HG03565 (cell line): ENCODE results near the gene SLC25A39.
"Not testable (repeated sequence)": the region's sequence is repeated elsewhere in the genome, so short reads cannot be mapped to it uniquely, and the experiment has no call there.

Experiments used
- ATAC-seq: cut with Tn5 transposase; IDR thresholded peaks from one replicate; pipeline ENCODE4 v1.9.1; 2021; ENCODE audit warnings: mild to moderate bottlenecking, moderate library complexity; ENCODE audit not compliant: unreplicated experiment

The SLC25A39 gene

GRCh38 chr17:44354582-44355561, 30.2 kb upstream of the SLC25A39 start:
- ATAC-seq, result no peak

- no peak for ATAC-seq
Measured at GRCh38 chr17:44353672-44354331, 29.2 kb upstream of the SLC25A39 start.

- ATAC-seq, result no peak
Measured at GRCh38 chr17:44352828-44353671, 28.4 kb upstream of the SLC25A39 start.

GRCh38 chr17:44351961-44352827, 27.6 kb upstream of the SLC25A39 start:
- no peak for ATAC-seq

DNA sequence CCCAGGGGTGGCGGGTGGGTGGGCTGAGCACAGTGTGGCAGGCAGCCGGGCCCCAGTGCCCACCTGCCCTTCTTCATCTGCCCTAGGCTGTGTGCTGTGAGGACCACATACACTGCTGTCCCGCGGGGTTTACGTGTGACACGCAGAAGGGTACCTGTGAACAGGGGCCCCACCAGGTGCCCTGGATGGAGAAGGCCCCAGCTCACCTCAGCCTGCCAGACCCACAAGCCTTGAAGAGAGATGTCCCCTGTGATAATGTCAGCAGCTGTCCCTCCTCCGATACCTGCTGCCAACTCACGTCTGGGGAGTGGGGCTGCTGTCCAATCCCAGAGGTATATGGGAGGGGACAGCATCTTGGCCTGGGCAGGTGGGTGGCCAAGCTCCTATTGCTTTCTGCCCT, 26.8 kb upstream of the SLC25A39 start:
- no peak for ATAC-seq

DNA sequence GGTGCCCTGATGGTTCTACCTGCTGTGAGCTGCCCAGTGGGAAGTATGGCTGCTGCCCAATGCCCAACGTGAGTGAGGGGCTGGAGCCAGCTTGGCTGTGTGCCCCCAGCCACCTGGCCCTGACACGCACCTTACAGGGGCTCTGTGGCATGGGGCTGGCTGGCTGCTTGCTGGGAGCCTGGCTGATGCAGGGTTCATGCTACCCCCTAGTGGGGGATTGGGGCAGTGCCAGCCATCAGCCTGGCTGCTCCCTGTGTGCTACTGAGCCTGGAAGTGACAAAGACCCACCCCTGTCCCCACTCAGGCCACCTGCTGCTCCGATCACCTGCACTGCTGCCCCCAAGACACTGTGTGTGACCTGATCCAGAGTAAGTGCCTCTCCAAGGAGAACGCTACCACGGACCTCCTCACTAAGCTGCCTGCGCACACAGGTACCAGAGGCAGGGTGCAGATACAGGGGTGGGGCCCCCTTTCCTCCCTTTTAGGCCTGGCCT, 26.2 kb upstream of the SLC25A39 start:
- no peak for ATAC-seq

DNA sequence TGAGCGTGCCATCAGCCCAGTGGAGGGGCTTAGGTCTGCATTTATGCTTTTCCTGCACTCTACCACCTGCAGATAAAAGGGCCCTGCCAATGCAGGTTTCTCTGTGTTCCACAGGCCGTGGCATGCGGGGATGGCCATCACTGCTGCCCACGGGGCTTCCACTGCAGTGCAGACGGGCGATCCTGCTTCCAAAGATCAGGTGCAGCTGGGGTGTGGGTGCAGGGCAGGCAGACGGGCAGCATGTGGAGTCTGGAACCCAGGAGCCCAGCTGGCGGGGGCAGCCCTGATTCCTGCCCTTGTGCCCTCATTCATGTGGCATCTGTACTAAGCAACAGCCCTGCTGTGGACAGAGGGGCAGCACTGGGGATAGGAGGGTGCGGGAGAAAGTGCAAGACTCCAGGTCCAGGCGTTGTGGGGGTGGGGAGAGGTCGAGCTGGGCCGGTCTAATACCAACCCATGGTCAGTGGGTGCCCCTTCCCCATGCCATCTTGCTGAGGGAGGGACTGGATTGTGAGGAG, 25.0 kb upstream of the SLC25A39 start:
- ATAC-seq, result no peak

DNA sequence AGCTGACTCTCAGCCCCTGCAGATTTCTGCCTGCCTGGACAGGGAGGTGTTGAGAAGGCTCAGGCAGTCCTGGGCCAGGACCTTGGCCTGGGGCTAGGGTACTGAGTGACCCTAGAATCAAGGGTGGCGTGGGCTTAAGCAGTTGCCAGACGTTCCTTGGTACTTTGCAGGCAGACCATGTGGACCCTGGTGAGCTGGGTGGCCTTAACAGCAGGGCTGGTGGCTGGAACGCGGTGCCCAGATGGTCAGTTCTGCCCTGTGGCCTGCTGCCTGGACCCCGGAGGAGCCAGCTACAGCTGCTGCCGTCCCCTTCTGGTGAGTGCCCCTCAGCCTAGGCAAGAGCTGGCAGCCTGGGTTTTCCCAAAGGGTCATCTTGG, 24.4 kb upstream of the SLC25A39 start:
- ATAC-seq, result peak; percentile 0

- ATAC-seq, result peak; percentile 29
Measured at GRCh38 chr17:44348234-44348987, 23.8 kb upstream of the SLC25A39 start.

- ATAC-seq, result not testable (repeated sequence)
Measured at GRCh38 chr17:44347206-44348055, 22.8 kb upstream of the SLC25A39 start.

DNA sequence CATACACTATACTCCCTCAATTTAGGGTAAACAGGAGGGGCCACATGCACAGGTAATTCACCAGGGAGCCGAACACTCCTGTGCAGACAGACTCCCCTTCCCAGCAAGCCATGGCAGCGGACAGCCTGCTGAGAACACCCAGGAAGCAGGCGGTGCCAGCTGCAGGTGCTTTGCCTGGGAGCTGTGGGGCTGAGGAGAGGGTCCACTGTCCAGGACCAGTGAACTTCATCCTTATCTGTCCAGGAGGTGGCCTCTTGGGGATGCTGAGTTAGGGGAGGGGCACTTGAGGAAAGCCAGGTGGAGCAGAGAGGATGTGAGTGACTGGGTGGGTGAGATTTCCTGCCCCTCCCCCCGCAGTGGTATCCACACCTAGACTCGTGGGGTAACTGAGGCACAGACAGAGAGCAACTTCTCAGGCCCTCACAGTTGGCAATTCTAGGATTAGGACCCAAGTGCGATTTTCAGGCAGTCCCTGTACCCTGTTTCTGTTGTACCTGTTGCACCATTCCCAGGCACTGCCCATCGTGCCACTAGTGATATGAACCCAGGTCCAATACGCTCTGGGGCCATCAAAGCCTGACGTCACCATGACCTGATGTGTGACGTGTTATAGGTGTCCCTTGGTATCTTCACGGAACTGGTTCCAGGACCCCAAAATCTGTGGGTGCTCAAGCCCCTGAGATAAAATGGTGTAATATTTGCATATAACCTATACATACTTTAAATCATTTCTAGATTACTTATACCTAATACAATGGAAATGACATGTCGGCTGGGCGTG, 21.6 kb upstream of the SLC25A39 start:
- no peak for ATAC-seq

DNA sequence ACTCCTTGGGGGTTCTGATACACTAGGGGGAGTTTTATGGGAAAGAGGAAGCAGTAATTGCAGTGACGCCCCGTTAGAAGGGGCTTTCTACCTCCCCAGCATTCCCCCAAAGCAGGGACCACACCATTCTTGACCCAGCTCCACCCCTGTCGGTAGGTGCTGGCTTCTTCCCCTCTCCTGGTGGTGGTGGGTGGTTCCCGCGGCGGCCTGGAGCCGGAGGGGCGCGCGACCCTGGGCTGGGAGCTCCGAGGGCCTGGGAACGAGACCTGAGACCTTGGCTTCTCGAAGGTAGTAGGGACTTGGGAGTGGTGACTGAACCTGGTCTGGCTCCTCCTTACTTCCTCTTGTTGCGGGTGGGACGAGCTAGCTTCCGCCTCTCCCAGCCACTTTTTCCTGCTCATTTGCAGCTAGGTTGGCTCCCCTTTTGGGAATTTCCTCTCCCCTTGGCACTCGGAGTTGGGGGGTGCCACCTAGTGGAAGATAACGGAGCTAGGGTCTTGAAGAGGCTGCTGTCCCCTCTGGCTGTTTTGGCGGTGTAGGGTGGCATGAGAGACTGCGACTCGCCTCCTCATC, 20.9 kb upstream of the SLC25A39 start:
- ATAC-seq, result no peak

GRCh38 chr17:44344939-44345453, 20.4 kb upstream of the SLC25A39 start, which contains the start of gene GRN:
Gene GRN, plus strand, starts transcription at chr17:44345302. Its CDS starts 3,863 bp downstream, at chr17:44349165.
- ATAC-seq, result no peak

GRCh38 chr17:44343510-44344209, 19.0 kb upstream of the SLC25A39 start:
- no peak for ATAC-seq

- ATAC-seq, result not testable (repeated sequence)
Measured at GRCh38 chr17:44340553-44340952, 15.9 kb upstream of the SLC25A39 start.

DNA sequence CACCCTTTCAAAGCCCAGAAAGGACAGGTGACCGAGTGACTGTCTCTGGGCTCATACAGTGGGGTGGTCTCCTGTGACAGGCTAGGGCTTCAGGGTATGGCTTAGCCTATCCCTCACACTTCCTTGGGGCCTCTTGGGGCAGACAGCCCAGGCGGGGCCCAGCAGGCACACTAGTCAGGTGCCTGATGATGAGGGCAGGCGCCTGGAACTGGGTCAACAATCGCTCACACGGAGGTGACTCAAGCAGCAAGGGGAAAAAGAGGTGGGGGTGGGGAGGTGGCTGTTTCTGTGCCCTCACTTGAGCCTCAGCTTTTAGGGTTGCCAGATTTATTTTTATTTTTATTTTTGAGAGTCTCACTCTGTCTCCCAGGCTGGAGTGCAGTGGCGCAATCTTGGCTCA, 14.1 kb upstream of the SLC25A39 start:
- no peak for ATAC-seq
